ENCODE measurements around the gene IGFBP3.
A peak's percentile ranks its signal among the peaks of the same experiment; 100 is the strongest.

IGFBP3 gene

DNA sequence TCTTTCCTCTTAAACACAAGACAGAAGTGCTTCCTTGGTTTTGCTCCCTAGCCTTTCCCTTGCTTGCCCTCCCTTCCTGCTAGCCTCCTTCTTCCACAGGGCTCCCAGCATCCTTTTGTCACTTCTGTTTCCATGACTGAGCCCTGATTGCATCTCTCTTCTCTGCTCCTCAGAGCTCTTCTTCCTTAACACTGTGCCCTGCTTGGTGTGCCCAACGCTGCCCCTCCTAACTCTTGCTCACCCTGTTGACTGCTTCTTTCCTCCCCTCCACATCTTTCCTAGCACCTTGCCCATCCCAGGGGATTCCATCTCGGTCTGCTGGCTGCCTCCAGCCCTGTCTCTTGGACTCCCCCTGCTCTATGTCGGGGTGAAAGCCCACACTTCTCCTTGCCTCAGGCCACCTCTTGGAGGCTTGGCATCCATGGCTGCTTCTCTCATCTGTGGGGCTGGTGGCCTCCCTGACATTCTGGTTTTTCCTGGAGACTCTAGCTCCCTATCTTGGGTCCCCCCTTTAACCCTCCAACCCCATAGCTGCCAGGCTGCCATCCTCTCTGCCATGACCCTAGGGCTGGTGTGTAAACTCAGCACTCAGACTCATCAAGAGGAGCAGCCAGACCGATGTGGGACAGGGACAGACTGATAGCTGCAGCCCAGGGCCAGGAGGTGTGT, 26.9 kb downstream of the IGFBP3 start:
- DNase-seq (ENCODE audit: low read depth, low spot score) = no peak
- no peak overlapping the region for H3K27ac ChIP-seq

DNA sequence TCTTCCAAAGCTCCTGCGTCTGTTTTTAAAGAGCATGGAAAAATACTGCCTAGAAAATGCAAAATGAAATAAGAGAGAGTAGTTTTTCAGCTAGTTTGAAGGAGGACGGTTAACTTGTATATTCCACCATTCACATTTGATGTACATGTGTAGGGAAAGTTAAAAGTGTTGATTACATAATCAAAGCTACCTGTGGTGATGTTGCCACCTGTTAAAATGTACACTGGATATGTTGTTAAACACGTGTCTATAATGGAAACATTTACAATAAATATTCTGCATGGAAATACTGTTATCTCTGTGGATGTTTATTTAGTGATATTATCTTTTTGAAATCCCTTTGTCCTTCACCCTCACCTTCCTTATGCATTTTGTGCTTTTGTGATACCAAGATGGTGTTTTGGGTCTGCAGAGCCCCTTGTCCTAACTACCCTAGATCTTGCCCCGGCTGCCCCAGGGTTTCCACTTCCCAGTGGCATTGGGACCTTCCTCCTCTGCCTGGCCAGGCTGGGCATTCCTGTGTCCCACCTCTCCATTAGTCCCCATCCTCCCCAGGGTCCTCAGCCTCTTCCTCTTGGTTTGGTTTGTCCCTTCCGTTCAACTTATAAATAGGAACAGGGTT, 27.6 kb downstream of the IGFBP3 start:
- no peak for DNase-seq (ENCODE audit: low read depth, low spot score)
- H3K27ac ChIP-seq = no peak overlapping the region

DNA sequence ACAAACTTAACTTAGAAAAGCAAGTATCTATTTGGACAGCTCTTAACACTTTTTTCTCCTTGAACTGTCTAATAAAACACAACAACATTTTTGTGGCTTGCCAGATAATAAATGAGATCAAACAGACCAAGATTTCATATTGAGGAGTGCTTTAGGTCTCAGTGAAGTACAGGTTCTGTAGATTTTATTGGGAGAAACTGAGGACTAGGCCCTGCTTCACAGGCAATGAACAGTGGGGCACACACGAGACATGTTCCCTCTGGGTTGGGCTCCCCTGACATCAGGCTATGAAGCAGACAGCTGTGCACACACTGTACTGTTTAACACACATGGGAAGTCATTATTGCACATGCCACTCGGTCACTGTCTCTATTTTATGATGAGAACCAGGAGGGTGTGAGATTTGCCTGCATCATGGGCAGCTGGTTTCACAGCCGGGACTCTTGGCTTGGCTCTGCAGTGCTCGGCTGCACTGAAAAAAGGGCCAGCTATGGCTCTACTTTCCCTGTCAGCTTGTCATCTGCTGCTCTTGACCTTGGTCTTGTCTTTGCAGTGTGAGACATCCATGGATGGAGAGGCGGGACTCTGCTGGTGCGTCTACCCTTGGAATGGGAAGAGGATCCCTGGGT, 28.6 kb downstream of the IGFBP3 start:
- no peak for DNase-seq (ENCODE audit: low read depth, low spot score)

DNA sequence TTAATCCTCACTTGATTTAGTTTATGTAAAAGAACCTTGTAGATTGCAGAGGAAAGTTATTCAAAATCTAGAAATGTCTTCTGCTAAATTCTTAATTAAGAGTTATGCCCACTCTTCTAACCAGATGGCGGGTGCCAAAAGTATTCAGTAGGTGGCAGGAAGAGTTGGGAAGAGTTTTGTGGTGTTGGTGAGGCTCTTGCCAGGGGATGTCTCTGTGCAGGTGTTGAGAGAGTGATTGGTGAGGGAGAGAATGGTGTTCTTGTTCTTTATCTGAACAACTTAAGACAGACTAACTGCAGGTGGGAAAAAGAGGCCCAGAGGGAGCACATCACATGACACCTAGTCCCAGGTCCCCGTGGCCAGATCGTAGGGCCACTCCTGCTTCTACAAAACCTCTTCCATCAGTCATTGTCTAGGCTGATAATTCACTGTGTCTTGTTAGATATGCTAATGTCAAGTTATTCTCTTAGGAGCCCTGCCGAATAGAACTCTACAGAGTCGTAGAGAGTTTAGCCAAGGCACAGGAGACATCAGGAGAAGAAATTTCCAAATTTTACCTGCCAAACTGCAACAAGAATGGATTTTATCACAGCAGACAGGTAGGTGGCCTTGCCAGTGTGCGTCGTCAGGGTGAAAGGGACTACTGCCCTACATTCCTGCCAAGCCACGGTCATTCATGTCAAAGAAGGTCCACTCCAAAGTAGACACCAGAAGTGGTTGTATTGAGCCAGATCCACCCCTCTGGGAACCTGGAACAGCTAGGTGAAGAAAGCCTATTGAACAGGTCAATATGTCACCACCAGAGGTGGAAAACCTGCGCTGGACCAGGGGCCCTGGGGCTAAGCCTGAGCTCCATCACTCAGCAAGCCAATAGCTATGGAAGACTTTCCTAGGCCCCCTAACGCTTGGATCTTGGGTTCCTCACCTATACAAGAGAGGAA, 29.3 kb downstream of the IGFBP3 start:
- no peak overlapping the region for H3K27ac ChIP-seq
- no peak for DNase-seq (ENCODE audit: low read depth, low spot score)

More for the DNA sequence above, 28.6 kb downstream of the IGFBP3 start:
- no peak overlapping the region for H3K27ac ChIP-seq

DNA sequence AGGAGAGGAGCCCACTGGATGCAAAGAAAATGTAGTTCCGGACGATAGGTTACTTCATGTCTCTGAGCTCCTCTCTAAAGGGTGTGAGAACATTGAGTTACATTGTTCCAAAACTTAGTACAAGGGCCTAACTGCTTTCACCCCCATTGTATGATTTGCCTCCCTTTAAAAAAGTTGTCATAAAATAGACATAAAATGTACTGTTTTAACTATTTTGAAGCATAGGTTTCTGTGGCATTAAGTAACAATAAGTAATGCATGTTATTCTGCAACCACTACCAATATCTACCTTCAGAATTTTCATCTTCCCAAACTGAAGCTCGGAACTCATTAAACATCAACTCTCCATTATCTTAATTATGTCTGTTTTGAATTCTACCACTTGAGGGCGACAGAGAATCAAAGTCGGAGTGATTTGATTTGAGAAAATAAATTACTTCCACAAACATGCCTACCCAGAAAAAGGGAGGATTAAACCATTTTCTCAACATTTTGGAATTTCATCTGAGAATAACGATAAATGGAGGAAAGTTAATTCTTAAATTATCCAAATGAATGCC, 30.1 kb downstream of the IGFBP3 start:
- no peak for DNase-seq (ENCODE audit: low read depth, low spot score)
- H3K27ac ChIP-seq = no peak overlapping the region

DNA sequence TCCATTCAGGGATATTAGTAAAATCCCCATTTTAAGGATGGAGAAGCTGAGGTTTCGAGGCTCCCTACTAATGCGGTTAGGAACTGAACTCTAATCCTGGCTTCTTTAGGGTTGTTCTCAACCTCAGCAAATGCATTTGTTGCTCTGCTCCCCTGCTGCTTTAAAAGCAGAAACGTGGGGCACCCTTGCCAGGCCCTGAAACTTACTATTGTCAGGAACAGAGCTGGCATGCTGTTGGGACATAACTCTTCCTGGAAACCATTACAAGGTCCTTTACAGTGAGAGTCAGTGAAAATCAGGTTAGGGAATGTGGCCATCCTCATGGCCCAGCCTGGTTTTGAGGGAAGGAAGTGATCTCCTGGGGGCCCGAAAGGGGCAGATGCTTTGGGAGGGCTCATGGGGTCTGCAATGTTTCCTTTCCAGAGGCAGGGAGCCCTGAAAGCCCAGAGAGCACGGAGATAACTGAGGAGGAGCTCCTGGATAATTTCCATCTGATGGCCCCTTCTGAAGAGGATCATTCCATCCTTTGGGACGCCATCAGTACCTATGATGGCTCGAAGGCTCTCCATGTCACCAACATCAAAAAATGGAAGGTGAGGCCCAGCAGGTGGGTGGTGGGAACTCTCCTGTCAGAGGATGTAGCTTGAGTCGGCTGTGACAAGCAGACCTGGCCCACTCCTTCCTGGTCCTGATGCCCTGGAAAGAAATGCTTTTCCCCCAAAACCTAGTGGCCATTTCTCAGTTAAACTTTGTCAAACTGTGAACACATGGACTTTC, 30.8 kb downstream of the IGFBP3 start:
- no peak for DNase-seq (ENCODE audit: low read depth, low spot score)
- H3K27ac ChIP-seq = no peak overlapping the region

DNA sequence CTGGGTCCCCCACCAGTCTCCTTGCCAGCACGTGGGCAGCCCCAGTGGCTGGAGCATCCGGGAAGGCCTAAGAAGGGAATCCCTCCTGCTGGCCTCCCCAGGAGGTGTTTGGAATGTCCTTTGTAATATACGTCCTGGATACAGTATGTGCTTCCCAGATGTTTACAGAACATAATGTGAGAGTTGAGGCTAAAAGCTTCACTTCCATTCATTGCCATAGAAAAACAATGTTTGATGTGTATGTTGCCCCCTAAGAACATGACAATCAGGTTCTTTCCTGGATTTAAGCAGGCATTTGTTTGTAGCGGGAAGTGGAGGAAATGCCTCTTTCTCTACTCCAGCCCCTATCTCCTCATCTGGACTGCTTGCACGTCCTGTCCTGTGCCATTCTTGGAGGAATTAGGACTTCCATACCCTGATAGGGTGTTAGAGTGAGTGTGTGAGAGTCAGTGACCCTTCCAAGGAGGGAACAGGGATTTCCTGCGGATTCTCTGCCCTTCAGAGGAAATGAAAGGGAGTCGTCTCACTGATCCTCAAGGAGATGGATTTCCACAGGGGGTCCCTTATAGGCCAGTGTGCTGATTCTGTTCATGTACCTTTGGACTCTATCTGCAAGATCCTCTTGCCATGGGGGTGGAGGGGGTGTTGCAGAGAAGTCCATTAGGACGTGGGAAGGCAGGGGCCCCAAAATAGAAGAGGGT, 31.6 kb downstream of the IGFBP3 start:
- DNase-seq (ENCODE audit: low read depth, low spot score) = no peak
- no peak overlapping the region for H3K27ac ChIP-seq

DNA sequence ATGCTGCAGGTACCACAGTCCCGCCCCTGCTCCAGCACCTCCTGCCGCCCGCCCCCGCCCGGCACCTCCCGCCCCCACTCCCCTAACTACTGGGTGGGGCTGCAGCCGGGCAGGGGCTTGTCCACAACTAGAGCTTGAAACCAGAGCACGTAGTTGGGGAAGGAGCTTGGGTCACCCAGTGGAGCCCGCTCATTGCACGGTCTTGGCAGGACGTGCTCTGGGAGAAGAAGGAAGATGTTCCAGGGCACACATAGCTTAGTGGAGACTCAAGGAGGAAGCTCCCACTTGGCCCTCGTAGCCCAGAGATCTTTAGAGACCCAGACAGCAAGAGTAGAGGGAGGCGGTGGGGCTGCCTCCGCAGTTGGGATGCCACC, 32.1 kb downstream of the IGFBP3 start:
- no peak overlapping the region for H3K27ac ChIP-seq
- DNase-seq (ENCODE audit: low read depth, low spot score) = no peak

DNA sequence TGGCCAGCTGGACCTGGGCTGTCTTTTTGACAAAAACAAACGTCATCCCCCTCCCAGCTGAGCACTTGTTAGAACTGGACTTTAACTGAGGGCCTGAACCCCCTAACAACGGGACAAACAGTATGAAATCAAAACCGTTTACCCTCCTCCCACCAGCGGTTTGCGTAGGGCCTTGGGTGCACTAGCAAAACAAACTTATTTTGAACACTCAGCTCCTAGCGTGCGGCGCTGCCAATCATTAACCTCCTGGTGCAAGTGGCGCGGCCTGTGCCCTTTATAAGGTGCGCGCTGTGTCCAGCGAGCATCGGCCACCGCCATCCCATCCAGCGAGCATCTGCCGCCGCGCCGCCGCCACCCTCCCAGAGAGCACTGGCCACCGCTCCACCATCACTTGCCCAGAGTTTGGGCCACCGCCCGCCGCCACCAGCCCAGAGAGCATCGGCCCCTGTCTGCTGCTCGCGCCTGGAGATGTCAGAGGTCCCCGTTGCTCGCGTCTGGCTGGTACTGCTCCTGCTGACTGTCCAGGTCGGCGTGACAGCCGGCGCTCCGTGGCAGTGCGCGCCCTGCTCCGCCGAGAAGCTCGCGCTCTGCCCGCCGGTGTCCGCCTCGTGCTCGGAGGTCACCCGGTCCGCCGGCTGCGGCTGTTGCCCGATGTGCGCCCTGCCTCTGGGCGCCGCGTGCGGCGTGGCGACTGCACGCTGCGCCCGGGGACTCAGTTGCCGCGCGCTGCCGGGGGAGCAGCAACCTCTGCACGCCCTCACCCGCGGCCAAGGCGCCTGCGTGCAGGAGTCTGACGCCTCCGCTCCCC, 32.7 kb downstream of the IGFBP3 start, which contains the start of gene IGFBP1:
TSS of gene IGFBP1 (plus strand) at position 304 of the 808 bp plus-strand sequence. CDS start at position 469, 165 bp downstream.
- no peak within 1 kb of the TSS for H3K27ac ChIP-seq
- DNase-seq (ENCODE audit: low read depth, low spot score) = no peak

DNA sequence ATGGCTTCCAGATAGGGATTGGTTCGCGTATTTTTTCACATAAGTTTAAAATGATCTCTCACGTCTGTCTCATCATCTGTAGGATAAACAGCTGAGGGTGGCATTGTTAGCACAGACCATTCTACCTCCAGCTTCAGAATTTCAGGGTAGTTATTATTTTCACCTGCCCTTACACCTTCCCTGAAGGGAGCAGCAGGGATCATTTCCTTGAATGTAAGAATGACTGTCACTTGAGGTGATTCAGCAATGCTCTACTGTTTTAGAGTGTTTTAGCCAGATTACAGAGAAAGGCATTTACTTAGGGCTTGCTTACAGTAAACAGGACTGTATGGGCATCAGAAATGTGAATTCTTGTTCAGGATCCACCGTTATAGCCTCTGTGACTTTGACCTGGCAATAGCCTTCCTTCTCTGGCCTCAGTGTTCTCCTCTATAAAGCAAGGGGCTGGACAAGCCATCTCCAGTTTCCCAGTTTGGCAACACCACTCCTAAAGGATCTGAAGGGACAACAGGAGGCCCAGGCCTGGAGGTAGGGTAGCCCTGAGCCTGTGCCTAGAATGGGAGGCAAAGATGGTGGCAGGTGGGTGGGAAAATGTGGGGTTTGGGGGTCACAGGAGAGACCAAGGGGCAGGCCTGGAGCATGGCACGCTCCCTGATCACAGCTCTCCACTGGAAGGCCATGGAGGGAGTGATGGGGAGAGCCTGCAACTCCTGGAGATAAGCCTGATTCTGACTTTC, 34.0 kb downstream of the IGFBP3 start:
- DNase-seq (ENCODE audit: low read depth, low spot score) = no peak
- H3K27ac ChIP-seq = no peak overlapping the region

DNA sequence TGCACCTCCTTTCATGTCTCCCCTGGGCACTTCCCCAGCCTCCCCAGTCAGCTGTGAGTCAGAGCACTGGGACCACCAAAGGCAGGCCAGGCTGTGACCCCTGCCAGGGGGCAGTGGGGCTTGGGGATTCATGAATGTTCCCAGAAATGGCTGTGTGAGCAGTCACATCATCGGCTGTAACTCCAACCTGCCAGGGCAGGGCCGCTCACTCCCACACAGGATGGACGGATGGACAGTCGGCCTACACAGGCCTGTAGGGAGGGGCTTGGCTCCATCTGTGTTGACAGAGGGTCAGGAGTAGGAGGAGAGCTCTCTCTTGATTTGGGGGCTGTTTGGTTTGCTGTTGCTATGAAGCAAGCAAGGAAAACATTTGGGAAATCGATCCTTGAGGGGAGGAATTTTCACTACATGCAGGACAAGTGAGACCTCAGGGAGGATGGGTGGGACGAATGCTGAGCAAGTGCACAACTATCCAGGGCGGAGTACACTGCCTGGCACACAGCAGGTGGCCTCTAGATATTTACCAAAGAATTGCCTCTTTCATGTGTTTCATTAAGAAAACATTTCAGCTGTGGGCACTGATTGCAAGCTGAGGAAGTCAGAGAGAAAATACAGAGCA, 35.7 kb downstream of the IGFBP3 start:
- H3K27ac ChIP-seq = peak overlapping the region; percentile 9
- no peak for DNase-seq (ENCODE audit: low read depth, low spot score)

DNA sequence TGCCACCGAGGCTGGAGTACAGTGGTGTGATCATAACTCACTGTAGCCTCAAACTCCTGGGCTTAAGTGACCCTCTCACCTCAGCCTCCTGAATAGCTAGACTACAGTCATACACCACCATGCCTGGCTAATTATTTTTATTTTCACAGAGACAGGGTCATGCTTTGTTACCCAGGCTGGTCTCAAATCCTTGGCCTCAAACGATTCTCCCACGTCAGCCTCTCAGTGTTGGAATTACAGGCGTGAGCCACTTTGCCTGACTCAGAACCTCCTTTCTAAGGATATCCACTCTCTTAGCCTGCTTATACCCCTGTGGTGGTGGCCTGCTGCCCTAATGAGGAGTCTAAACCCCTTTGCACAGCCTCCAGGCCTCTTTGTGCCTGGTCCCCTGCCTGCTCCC, 36.9 kb downstream of the IGFBP3 start:
- no peak for DNase-seq (ENCODE audit: low read depth, low spot score)

DNA sequence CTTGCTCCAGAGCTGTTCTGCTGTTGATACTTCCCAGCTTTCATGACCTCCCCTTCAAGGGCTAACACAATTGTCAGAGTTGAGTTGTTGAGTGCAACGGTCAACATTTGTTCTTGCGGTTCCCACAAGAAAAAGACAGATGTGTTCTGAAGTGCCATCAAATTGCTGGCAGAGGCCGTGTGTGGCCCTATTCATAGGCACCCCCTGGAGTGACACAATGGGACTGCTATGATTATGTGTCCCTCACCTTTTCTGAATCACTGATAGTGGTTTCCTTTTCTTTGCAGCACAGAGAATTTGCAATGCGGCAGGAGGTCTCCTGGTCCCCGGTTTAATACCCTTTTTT, 38.6 kb downstream of the IGFBP3 start:
- no peak overlapping the region for H3K27ac ChIP-seq

More for the DNA sequence above, 36.9 kb downstream of the IGFBP3 start:
- H3K27ac ChIP-seq = no peak overlapping the region

DNA sequence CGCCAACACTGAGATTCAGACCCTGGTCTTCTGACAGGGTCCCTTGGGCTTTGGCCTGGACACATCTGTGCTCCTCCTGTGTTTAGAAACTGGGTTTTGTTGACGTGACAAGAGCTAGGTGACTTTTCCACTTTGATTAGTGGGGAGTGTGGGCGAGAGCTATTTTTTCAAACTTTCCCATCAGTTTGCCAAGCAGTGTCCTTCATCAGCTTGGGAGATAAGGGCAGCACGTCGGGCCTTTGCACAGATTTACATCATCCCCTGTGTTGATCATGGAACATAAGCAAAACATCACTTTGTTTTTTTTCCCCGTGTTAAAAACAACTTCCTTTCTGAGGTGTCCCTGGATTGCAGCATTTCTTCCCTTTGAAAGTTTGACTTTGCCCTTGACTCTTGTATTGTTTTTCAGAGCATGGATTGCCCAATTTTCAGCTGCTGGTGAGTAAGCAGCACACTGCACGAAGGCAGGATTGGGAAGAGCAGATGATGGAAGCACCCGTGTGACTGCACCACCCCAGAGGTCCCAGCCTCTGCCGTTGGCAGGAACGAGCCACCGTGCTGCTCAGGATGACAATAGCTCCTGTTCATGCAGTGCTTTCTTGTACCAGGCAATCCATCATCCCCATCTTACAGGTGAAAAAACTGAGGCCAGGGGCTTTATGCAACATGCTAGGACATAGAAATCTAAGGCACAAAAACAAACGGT, 39.2 kb downstream of the IGFBP3 start:
- DNase-seq (ENCODE audit: low read depth, low spot score) = no peak
- H3K27ac ChIP-seq = peak overlapping the region; percentile 43

More for the DNA sequence above, 38.6 kb downstream of the IGFBP3 start:
- DNase-seq (ENCODE audit: low read depth, low spot score) = no peak

DNA sequence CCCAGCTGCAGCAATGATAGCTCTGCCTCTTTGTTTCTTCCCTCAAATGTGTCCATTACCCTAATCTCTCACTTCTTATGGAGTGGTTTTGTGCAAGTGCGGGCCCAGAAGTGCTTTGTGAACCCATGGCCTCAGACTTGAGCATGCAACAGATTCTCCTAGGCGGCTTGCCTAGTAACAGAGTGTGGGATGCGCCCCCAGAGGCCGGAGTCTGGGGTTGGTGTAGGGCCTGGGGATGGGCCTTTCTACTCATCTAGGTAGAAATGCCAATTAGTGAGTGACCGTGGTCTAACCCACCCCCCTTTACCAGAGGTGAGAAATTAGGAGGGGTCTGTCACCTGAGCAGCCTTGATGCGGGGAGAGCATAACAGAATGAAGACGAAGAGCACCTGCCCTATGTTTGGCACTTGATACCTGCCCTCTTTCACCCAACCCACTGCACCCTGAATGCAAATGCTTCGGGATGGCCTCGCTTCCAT, 39.8 kb downstream of the IGFBP3 start:
- DNase-seq (ENCODE audit: low read depth, low spot score) = no peak
- peak overlapping the region; percentile 43 for H3K27ac ChIP-seq

DNA sequence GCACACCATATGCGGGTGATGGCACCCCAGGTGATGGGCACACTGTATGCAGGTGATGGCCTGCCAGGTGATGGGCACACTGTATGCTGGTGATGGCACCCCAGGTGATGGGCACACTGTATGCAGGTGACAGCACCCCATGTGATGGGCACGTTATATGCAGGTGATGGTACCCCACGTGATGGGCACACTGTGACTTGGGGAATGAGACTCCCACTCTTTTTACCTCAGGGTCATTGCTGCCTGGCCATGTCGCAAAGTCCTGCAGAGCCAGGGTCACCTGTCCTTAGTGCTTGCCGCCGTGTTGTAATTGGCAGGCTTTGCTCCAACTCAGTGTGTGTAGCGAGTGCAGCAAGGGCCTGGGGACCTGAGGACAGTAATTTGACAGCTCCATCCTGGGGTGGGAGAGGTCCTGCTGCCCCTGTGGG, 40.6 kb downstream of the IGFBP3 start:
- DNase-seq (ENCODE audit: low read depth, low spot score) = no peak

More for the DNA sequence above, 40.6 kb downstream of the IGFBP3 start:
- no peak overlapping the region for H3K27ac ChIP-seq
